ENCODE measurements around the gene NUDT14. TPM values are rescaled to one million over a fixed set of nuclear protein-coding genes. Genes with fewer than 3 reads are reported as not detected.

Gene NUDT14
- total RNA-seq, 1 donor from 2014 or later: 8.5 TPM

GRCh38 chr14:105165761-105166485 is 15.2 kb downstream of the NUDT14 start:
- Mint-ChIP-seq H3K4me1 (ENCODE audit: low read depth) (peaks cover 6% of the 10 kb centered on the region), H3K4me3 (peak overlapping the region; percentile 6), H3K9me3 (no peaks in the 10 kb centered on the region), H3K27ac (no peak overlapping the region), H3K36me3 (ENCODE audit: low read depth) (no peaks in the 10 kb centered on the region), H3K27me3 (ENCODE audit: insufficient read depth) (peaks cover 21% of the 10 kb centered on the region)
- no peak for DNase-seq (ENCODE audit: low spot score)
- intact Hi-C loops (cut with micrococcal nuclease): loop anchor here (5.0 kb wide), 1 partner anchor 74 kb away; no protein-coding TSS in a partner anchor

- no peak overlapping the region for H3K4me3 Mint-ChIP-seq
- DNase-seq (ENCODE audit: low spot score): no peak
- H3K4me1 Mint-ChIP-seq (ENCODE audit: low read depth): peaks cover 6% of the 10 kb centered on the region
- intact Hi-C loops (cut with micrococcal nuclease): loop anchor here (5.0 kb wide), 1 partner anchor 73 kb away; no protein-coding TSS in a partner anchor
- H3K27me3 Mint-ChIP-seq (ENCODE audit: insufficient read depth): peaks cover 17% of the 10 kb centered on the region
- H3K36me3 Mint-ChIP-seq (ENCODE audit: low read depth): no peaks in the 10 kb centered on the region
- no peaks in the 10 kb centered on the region for H3K9me3 Mint-ChIP-seq
- H3K27ac Mint-ChIP-seq: no peak overlapping the region
Measured at GRCh38 chr14:105165134-105165704, 15.9 kb downstream of the NUDT14 start.

DNA sequence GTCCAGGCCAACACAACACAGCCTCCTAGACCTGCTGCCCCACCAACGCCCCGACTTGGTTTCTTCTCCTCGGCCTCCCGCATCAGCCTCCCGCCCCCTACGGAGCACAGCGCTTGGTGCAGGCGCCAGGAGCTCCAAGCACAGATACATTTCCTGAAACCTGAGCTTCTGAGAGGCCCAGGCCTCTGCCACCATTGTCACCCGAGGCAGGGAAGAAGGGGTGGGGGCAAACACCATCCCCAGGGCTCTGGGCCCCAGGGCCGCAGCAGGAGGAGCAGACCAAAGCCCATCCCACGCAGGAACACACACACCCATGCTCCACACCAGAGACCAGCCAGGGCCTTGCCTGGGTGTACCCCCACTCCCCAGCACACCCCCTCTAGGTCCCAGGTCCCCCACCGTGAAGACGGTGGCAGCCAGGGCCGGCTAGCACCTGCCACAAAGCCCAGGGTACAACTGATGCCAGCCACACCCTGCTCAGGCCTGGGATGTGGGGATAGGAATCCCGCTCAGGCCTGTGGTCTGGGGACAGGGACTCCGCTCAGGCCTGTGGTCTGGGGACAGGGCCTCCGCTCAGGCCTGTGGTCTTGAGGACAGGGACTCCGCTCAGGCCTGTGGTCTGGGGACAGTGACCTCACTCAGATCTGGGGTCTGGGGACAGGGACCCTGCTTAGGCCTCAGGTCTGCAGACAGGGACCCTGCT is 17.9 kb downstream of the NUDT14 start:
- H3K4me3 Mint-ChIP-seq: no peak overlapping the region

GRCh38 chr14:105162669-105162979 is 18.5 kb downstream of the NUDT14 start:
- Mint-ChIP-seq H3K27me3 (ENCODE audit: insufficient read depth) (peaks cover 8% of the 10 kb centered on the region), H3K4me3 (no peak overlapping the region), H3K9me3 (no peaks in the 10 kb centered on the region), H3K36me3 (ENCODE audit: low read depth) (no peaks in the 10 kb centered on the region), H3K4me1 (ENCODE audit: low read depth) (no peaks in the 10 kb centered on the region), H3K27ac (no peak overlapping the region)
- no peak for DNase-seq (ENCODE audit: low spot score)
- intact Hi-C loops (cut with micrococcal nuclease): no loop called here

More for the DNA sequence above, 17.9 kb downstream of the NUDT14 start:
- intact Hi-C loops (cut with micrococcal nuclease): no loop called here
- Mint-ChIP-seq H3K9me3 (no peaks in the 10 kb centered on the region), H3K36me3 (ENCODE audit: low read depth) (no peaks in the 10 kb centered on the region), H3K4me1 (ENCODE audit: low read depth) (no peaks in the 10 kb centered on the region), H3K27me3 (ENCODE audit: insufficient read depth) (peaks cover 8% of the 10 kb centered on the region), H3K27ac (no peak overlapping the region)
- no peak for DNase-seq (ENCODE audit: low spot score)

GRCh38 chr14:105161964-105162668 is 19.0 kb downstream of the NUDT14 start:
- intact Hi-C loops (cut with micrococcal nuclease): no loop called here
- no peaks in the 10 kb centered on the region for H3K9me3 Mint-ChIP-seq
- H3K36me3 Mint-ChIP-seq (ENCODE audit: low read depth): no peaks in the 10 kb centered on the region
- H3K4me3 Mint-ChIP-seq: no peak overlapping the region
- peaks cover 8% of the 10 kb centered on the region for H3K27me3 Mint-ChIP-seq (ENCODE audit: insufficient read depth)
- no peak overlapping the region for H3K27ac Mint-ChIP-seq
- DNase-seq (ENCODE audit: low spot score): no peak
- H3K4me1 Mint-ChIP-seq (ENCODE audit: low read depth): no peaks in the 10 kb centered on the region

- Mint-ChIP-seq H3K9me3 (no peaks in the 10 kb centered on the region), H3K36me3 (ENCODE audit: low read depth) (no peaks in the 10 kb centered on the region), H3K4me3 (no peak overlapping the region), H3K4me1 (ENCODE audit: low read depth) (no peaks in the 10 kb centered on the region), H3K27ac (no peak overlapping the region), H3K27me3 (ENCODE audit: insufficient read depth) (peaks cover 4% of the 10 kb centered on the region)
- intact Hi-C loops (cut with micrococcal nuclease): no loop called here
- no peak for DNase-seq (ENCODE audit: low spot score)
Measured at GRCh38 chr14:105161309-105161708, 19.8 kb downstream of the NUDT14 start.

GRCh38 chr14:105160776-105161175 is 20.3 kb downstream of the NUDT14 start:
- no peaks in the 10 kb centered on the region for H3K4me1 Mint-ChIP-seq (ENCODE audit: low read depth)
- intact Hi-C loops (cut with micrococcal nuclease): no loop called here
- DNase-seq (ENCODE audit: low spot score): no peak
- no peaks in the 10 kb centered on the region for H3K36me3 Mint-ChIP-seq (ENCODE audit: low read depth)
- H3K9me3 Mint-ChIP-seq: no peaks in the 10 kb centered on the region
- no peak overlapping the region for H3K27ac Mint-ChIP-seq
- H3K4me3 Mint-ChIP-seq: no peak overlapping the region
- peaks cover 4% of the 10 kb centered on the region for H3K27me3 Mint-ChIP-seq (ENCODE audit: insufficient read depth)

- intact Hi-C loops (cut with micrococcal nuclease): no loop called here
- H3K27me3 Mint-ChIP-seq (ENCODE audit: insufficient read depth): no peaks in the 10 kb centered on the region
- H3K36me3 Mint-ChIP-seq (ENCODE audit: low read depth): no peaks in the 10 kb centered on the region
- H3K4me3 Mint-ChIP-seq: no peak overlapping the region
- H3K4me1 Mint-ChIP-seq (ENCODE audit: low read depth): no peaks in the 10 kb centered on the region
- no peak for DNase-seq (ENCODE audit: low spot score)
- H3K27ac Mint-ChIP-seq: no peak overlapping the region
- H3K9me3 Mint-ChIP-seq: no peaks in the 10 kb centered on the region
Measured at GRCh38 chr14:105159344-105159743, 21.8 kb downstream of the NUDT14 start.

DNA sequence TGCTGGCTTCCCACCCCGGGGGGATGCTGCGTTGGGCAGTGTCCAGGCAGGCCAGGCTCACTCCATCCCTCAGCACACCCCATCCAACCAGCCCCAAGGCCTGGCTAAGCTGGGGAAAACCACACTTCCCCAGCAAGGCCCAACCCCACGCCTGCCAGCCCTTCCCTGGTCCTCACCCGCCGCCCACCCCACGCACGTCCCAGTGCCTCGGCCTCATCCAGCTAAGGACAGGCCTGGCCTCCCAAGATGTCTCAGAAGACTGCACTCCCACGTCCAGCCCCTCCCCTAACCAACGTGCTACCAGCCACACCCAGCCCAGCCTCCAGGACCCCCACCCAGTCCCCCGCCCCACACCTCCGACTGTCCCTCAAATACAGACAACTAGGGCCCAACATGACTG is 22.3 kb downstream of the NUDT14 start:
- H3K4me1 Mint-ChIP-seq (ENCODE audit: low read depth): no peaks in the 10 kb centered on the region
- H3K27me3 Mint-ChIP-seq (ENCODE audit: insufficient read depth): no peaks in the 10 kb centered on the region
- H3K4me3 Mint-ChIP-seq: no peak overlapping the region
- H3K27ac Mint-ChIP-seq: no peak overlapping the region
- H3K36me3 Mint-ChIP-seq (ENCODE audit: low read depth): no peaks in the 10 kb centered on the region
- DNase-seq (ENCODE audit: low spot score): no peak
- intact Hi-C loops (cut with micrococcal nuclease): no loop called here
- H3K9me3 Mint-ChIP-seq: no peaks in the 10 kb centered on the region

- H3K4me1 Mint-ChIP-seq (ENCODE audit: low read depth): no peaks in the 10 kb centered on the region
- H3K36me3 Mint-ChIP-seq (ENCODE audit: low read depth): no peaks in the 10 kb centered on the region
- DNase-seq (ENCODE audit: low spot score): no peak
- H3K27me3 Mint-ChIP-seq (ENCODE audit: insufficient read depth): no peaks in the 10 kb centered on the region
- H3K27ac Mint-ChIP-seq: no peak overlapping the region
- H3K9me3 Mint-ChIP-seq: no peaks in the 10 kb centered on the region
- intact Hi-C loops (cut with micrococcal nuclease): no loop called here
- H3K4me3 Mint-ChIP-seq: no peak overlapping the region
Measured at GRCh38 chr14:105157872-105158271, 23.2 kb downstream of the NUDT14 start.

DNA sequence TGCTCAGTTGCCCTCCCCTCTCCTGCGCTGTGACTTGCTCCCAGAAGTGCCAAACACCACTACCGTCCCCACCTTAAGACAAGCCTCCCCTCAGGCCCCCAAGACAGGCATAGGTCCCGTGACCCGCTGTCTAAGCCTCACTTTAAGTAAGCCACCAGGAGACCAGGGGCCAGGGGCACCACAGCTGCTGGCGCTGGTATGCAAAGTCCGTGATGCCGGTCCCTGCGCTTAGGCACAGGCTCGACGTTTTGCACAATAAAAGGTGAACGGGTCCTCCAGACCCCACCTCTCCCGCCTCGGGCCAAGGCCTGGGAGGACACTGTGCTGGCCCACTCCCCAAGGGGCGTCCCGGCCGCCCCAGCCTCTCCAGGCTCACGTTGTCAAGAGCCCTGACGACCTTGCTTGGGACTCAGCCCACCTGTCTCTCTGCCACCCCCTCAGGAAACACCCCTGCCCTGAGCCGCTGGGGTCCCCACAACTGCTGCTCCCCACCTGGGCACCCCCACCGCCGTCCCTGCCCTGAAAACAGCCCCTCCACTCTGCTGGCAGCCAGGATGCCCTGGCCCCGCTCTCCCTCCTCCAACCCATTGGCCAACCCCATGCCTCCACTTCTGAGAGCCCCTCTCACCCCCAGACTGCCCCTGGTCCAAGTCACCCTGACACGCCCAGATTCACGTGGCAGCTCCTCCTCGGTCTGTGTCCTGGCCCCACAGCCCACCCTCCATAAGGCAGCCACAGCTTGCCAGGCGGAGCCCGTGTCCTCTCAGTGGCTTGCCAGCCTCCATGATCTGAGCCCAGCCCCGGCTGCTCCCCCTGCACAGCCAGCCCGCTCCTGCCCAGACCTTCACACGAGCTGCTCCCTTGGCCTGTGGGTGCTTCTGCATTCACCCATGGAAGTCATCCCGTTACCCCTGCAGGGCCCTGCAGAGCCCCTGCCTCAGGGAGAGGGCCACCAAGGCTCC is 24.4 kb downstream of the NUDT14 start:
- H3K27me3 Mint-ChIP-seq (ENCODE audit: insufficient read depth): no peaks in the 10 kb centered on the region
- H3K4me1 Mint-ChIP-seq (ENCODE audit: low read depth): no peaks in the 10 kb centered on the region
- H3K4me3 Mint-ChIP-seq: no peak overlapping the region
- no peaks in the 10 kb centered on the region for H3K9me3 Mint-ChIP-seq
- no peak overlapping the region for H3K27ac Mint-ChIP-seq
- DNase-seq (ENCODE audit: low spot score): no peak
- no peaks in the 10 kb centered on the region for H3K36me3 Mint-ChIP-seq (ENCODE audit: low read depth)
- intact Hi-C loops (cut with micrococcal nuclease): no loop called here

DNA sequence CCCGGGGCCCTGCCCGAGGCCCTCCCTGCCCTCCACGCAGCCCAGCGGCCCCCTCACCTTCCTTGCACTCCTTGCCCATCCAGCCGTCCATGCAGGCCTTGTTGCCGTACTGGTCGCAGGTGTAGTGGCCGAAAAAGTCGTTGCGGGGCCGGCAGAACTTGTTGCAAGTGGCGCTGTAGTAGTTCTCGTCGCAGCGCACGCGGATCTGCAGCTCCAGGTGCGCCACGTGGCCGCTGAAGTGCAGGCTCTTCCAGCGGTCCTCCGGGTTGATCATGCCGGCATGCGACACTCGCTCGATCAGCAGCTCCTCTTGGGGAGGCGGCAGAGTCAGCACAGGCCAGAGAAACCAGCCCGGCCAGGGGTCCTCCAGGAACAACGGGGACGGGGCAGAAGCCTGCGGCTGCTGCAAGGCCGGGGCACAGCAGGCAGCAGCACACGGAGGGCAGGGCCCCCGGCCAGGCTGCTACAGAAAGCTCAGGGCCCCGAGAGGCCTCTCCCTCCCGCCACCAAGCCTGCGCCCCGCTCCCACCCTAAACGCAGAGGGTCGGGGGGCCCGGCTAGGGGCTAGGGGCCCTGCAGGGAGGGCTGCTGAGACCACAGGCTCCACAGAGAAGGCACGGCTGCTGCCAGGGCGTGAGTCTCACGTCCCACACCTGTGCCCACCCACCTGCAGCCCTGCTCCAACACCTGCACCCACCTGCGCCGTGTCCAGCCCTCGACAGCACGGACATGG is 25.3 kb downstream of the NUDT14 start:
- Mint-ChIP-seq H3K27me3 (ENCODE audit: insufficient read depth) (no peaks in the 10 kb centered on the region), H3K27ac (no peak overlapping the region), H3K4me1 (ENCODE audit: low read depth) (no peaks in the 10 kb centered on the region), H3K9me3 (no peaks in the 10 kb centered on the region), H3K36me3 (ENCODE audit: low read depth) (no peaks in the 10 kb centered on the region), H3K4me3 (no peak overlapping the region)
- intact Hi-C loops (cut with micrococcal nuclease): no loop called here
- DNase-seq (ENCODE audit: low spot score): no peak
